NCI-H1436 (cell line): ENCODE data around the gene CALCB.
"Not testable (repeated sequence)": the region's sequence is repeated elsewhere in the genome, so short reads cannot be mapped to it uniquely, and the experiment has no call there.

ENCODE experiments used
- DNase-seq: peaks from one replicate; lab custom pipeline; 2025; lab: John Stamatoyannopoulos, UW

The CALCB gene

GRCh38 chr11:15073361-15074205, at the start of gene CALCB:
Gene CALCB, plus strand, starts transcription at chr11:15073593. Its CDS starts 1,126 bp downstream, at chr11:15074719.
- DNase-seq: peak; percentile 62

GRCh38 chr11:15027011-15027410, 46.4 kb upstream of the CALCB start:
- no peak for DNase-seq

- DNase-seq: no peak
Observed at GRCh38 chr11:15027956-15028355, 45.4 kb upstream of the CALCB start.

- DNase-seq: no peak
Observed at GRCh38 chr11:15028379-15028778, 45.0 kb upstream of the CALCB start.

- not testable (repeated sequence) for DNase-seq
Observed at GRCh38 chr11:15031945-15032344, 41.4 kb upstream of the CALCB start.

- DNase-seq: no peak
Observed at GRCh38 chr11:15034687-15035267, 38.6 kb upstream of the CALCB start.

GRCh38 chr11:15035283-15035682, 38.1 kb upstream of the CALCB start:
- no peak for DNase-seq

- DNase-seq: no peak
Observed at GRCh38 chr11:15038963-15039362, 34.4 kb upstream of the CALCB start.

- DNase-seq: no peak
Observed at GRCh38 chr11:15045209-15045608, 28.2 kb upstream of the CALCB start.

GRCh38 chr11:15045891-15046290, 27.5 kb upstream of the CALCB start:
- DNase-seq: no peak

GRCh38 chr11:15046673-15047072, 26.7 kb upstream of the CALCB start:
- DNase-seq: not testable (repeated sequence)

GRCh38 chr11:15048616-15049015, 24.8 kb upstream of the CALCB start:
- DNase-seq: no peak

- DNase-seq: no peak
Observed at GRCh38 chr11:15053191-15053685, 20.2 kb upstream of the CALCB start.

GRCh38 chr11:15055620-15056356, 17.6 kb upstream of the CALCB start:
- DNase-seq: no peak

- DNase-seq: no peak
Observed at GRCh38 chr11:15057329-15057728, 16.1 kb upstream of the CALCB start.

- no peak for DNase-seq
Observed at GRCh38 chr11:15059132-15059915, 14.1 kb upstream of the CALCB start.

- DNase-seq: peak; percentile 4
Observed at GRCh38 chr11:15062599-15062998, 10.8 kb upstream of the CALCB start.

GRCh38 chr11:15069751-15070150, 3.6 kb upstream of the CALCB start:
- not testable (repeated sequence) for DNase-seq

- no peak for DNase-seq
Observed at GRCh38 chr11:15071556-15072255, 1.7 kb upstream of the CALCB start.

GRCh38 chr11:15072551-15073143, 746 bp upstream of the CALCB start:
- no peak for DNase-seq
